Vagina (tissue), 2 donors: Measurements from ENCODE around the gene ERC2.

Experiments
- POLR2AphosphoS5 ChIP-seq, 2 donors: sonication (generic); formaldehyde crosslinking; IDR thresholded peaks; one replicate each; pipeline ENCODE4 v1.9.0; 2017; ENCODE audit warnings: antibody characterized with exemption in 2 of 2, mild to moderate bottlenecking in 2 of 2, low read depth in 1 of 2; ENCODE audit not compliant: insufficient read depth in 1 of 2
- TF ChIP-seq, protein P1 (sequence below), 3 experiments: fragments of 450-650 bp in 2 of 3; fragments of 200-600 bp in 1 of 3; sonication (generic) in 1 of 3; IDR thresholded peaks; one replicate each; pipeline ENCODE4 v1.5.1; 2017 to 2019; ENCODE audit warnings: antibody characterized with exemption in 3 of 3, mild to moderate bottlenecking in 2 of 3, moderate library complexity in 2 of 3

DNA sequence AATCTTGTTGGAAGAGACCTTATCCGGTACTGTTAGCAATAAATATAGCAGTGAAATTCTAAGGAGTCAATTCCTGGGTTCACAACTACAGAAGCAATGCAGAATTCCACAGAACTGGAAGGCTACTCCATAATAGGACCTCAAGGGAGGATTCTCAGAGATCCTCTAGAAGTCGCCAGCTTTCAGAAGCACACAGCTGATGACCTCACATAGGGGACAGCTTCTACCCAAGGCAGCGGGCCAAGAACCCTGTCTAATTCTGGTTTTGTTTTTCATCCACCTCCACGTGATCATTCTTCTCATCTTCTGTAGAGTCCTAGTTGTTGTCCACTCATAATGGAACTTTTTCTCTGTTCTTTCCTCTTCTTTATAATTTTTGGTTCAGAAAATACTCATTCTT, 99.4 kb downstream of the ERC2 start:
- TF ChIP-seq, protein P1, sequence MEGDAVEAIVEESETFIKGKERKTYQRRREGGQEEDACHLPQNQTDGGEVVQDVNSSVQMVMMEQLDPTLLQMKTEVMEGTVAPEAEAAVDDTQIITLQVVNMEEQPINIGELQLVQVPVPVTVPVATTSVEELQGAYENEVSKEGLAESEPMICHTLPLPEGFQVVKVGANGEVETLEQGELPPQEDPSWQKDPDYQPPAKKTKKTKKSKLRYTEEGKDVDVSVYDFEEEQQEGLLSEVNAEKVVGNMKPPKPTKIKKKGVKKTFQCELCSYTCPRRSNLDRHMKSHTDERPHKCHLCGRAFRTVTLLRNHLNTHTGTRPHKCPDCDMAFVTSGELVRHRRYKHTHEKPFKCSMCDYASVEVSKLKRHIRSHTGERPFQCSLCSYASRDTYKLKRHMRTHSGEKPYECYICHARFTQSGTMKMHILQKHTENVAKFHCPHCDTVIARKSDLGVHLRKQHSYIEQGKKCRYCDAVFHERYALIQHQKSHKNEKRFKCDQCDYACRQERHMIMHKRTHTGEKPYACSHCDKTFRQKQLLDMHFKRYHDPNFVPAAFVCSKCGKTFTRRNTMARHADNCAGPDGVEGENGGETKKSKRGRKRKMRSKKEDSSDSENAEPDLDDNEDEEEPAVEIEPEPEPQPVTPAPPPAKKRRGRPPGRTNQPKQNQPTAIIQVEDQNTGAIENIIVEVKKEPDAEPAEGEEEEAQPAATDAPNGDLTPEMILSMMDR (IDR thresholded peaks at IDR 0.05), result no peak
- TF ChIP-seq POLR2AphosphoS5 (IDR thresholded peaks at IDR 0.05; ENCODE audit: insufficient read depth in 1 of 2, low read depth in 1 of 2), result no peak
